Measurements from ENCODE around the gene HIGD1B. TPM values are rescaled to one million over a fixed set of nuclear protein-coding genes. Genes with fewer than 3 reads are reported as not detected.

The HIGD1B gene
- polyA plus RNA-seq, 1 donor from 2014 or later: not detected

GRCh38 chr17:44831371-44831770 lies 16.3 kb upstream of the HIGD1B start:
- Histone ChIP-seq H3K36me3 (ENCODE audit: insufficient read depth, low read length) (no peaks in the 10 kb centered on the region), H3K27me3 (ENCODE audit: insufficient read depth, low read depth, low read length) (no peaks in the 10 kb centered on the region), H3K27ac (ENCODE audit: low read length) (no peak overlapping the region), H3K79me2 (replicated peaks; ENCODE audit: insufficient read depth, low read length) (peaks cover 29% of the 10 kb centered on the region), H3K4me3 (ENCODE audit: low read length) (no peak overlapping the region), H3K9me2 (ENCODE audit: insufficient read depth, low read length) (no peaks in the 10 kb centered on the region), H3K9ac (ENCODE audit: low read length) (no peak overlapping the region), H4K20me1 (ENCODE audit: insufficient read depth) (no peaks in the 10 kb centered on the region), H3K9me3 (ENCODE audit: low read length) (no peaks in the 10 kb centered on the region), H3F3A (ENCODE audit: insufficient read depth, low read length, poor library complexity, severe bottlenecking) (peaks cover 3% of the 10 kb centered on the region), H3K4me2 (ENCODE audit: low read length) (no peak overlapping the region), H2AFZ (ENCODE audit: low read depth, low read length) (no peak overlapping the region)
- TF ChIP-seq CTCF (IDR thresholded peaks at IDR 0.05; ENCODE audit: poor library complexity, severe bottlenecking): no peak
- TF ChIP-seq RAD21 (conservative IDR thresholded peaks at IDR 0.05): no peak
- no peak for TF ChIP-seq EZH2 (IDR thresholded peaks at IDR 0.05; ENCODE audit: borderline replicate concordance, insufficient read depth, low read length, poor library complexity, severe bottlenecking)
- no peak for TF ChIP-seq POLR2AphosphoS5 (IDR thresholded peaks at IDR 0.05)
- TF ChIP-seq SMC3 (conservative IDR thresholded peaks at IDR 0.05; ENCODE audit: poor library complexity): no peak
- no peak for TF ChIP-seq EP300 (conservative IDR thresholded peaks at IDR 0.05; ENCODE audit: poor library complexity, severe bottlenecking)
- no peak for TF ChIP-seq REST (IDR thresholded peaks at IDR 0.05; ENCODE audit: borderline replicate concordance)
- no peak for TF ChIP-seq MXI1 (conservative IDR thresholded peaks at IDR 0.05; ENCODE audit: poor library complexity, severe bottlenecking)
- TF ChIP-seq TAF1 (IDR thresholded peaks at IDR 0.05; ENCODE audit: low read depth): no peak

- H4K20me1 ChIP-seq (ENCODE audit: insufficient read depth): no peaks in the 10 kb centered on the region
- H3K9me2 ChIP-seq (ENCODE audit: insufficient read depth, low read length): no peaks in the 10 kb centered on the region
- peaks cover 15% of the 10 kb centered on the region for H3K79me2 ChIP-seq (replicated peaks; ENCODE audit: insufficient read depth, low read length)
- no peak overlapping the region for H3K4me3 ChIP-seq (ENCODE audit: low read length)
- no peak overlapping the region for H3K9ac ChIP-seq (ENCODE audit: low read length)
- no peaks in the 10 kb centered on the region for H3K36me3 ChIP-seq (ENCODE audit: insufficient read depth, low read length)
- H2AFZ ChIP-seq (ENCODE audit: low read depth, low read length): no peak overlapping the region
- no peaks in the 10 kb centered on the region for H3K27me3 ChIP-seq (ENCODE audit: insufficient read depth, low read depth, low read length)
- H3K27ac ChIP-seq (ENCODE audit: low read length): no peak overlapping the region
- no peak for TF ChIP-seq SMC3 (conservative IDR thresholded peaks at IDR 0.05; ENCODE audit: poor library complexity)
- no peak for TF ChIP-seq MXI1 (conservative IDR thresholded peaks at IDR 0.05; ENCODE audit: poor library complexity, severe bottlenecking)
- no peak for TF ChIP-seq RAD21 (conservative IDR thresholded peaks at IDR 0.05)
- no peak for TF ChIP-seq EP300 (conservative IDR thresholded peaks at IDR 0.05; ENCODE audit: poor library complexity, severe bottlenecking)
- no peak for TF ChIP-seq TAF1 (IDR thresholded peaks at IDR 0.05; ENCODE audit: low read depth)
- TF ChIP-seq CTCF (IDR thresholded peaks at IDR 0.05; ENCODE audit: poor library complexity, severe bottlenecking): no peak
- TF ChIP-seq REST (IDR thresholded peaks at IDR 0.05; ENCODE audit: borderline replicate concordance): no peak
- TF ChIP-seq EZH2 (IDR thresholded peaks at IDR 0.05; ENCODE audit: borderline replicate concordance, insufficient read depth, low read length, poor library complexity, severe bottlenecking): no peak
- no peak for TF ChIP-seq POLR2AphosphoS5 (IDR thresholded peaks at IDR 0.05)
- peaks cover 3% of the 10 kb centered on the region for H3F3A ChIP-seq (ENCODE audit: insufficient read depth, low read length, poor library complexity, severe bottlenecking)
- no peaks in the 10 kb centered on the region for H3K9me3 ChIP-seq (ENCODE audit: low read length)
- no peak overlapping the region for H3K4me2 ChIP-seq (ENCODE audit: low read length)
These were observed 14.9 kb upstream of the HIGD1B start for GRCh38 chr17:44832805-44833204.

Measured in neural cell (in vitro differentiated cells).